ENCODE results near the gene ACACA.

Gene ACACA

GRCh38 chr17:37429039-37429438, 22.4 kb upstream of the ACACA start:
- H2AFZ ChIP-seq: no peak overlapping the region
- no peak overlapping the region for H3K9ac ChIP-seq
- no peak overlapping the region for H3K4me3 ChIP-seq (ENCODE audit: low read depth, low read length)
- no peaks in the 10 kb centered on the region for H3K9me3 ChIP-seq (ENCODE audit: control insufficient read depth, low read length)
- H3K36me3 ChIP-seq (ENCODE audit: control insufficient read depth, insufficient read depth, low read length): no peaks in the 10 kb centered on the region
- no peaks in the 10 kb centered on the region for H3K79me2 ChIP-seq
- TF ChIP-seq CTCF (IDR thresholded peaks at IDR 0.05): no peak
- no peak overlapping the region for H3K4me2 ChIP-seq (ENCODE audit: low read length)
- H3K27ac ChIP-seq: no peak overlapping the region
- H3K4me1 ChIP-seq: no peaks in the 10 kb centered on the region
- H3K27me3 ChIP-seq (ENCODE audit: control insufficient read depth, insufficient read depth, low read length): no peaks in the 10 kb centered on the region

DNA sequence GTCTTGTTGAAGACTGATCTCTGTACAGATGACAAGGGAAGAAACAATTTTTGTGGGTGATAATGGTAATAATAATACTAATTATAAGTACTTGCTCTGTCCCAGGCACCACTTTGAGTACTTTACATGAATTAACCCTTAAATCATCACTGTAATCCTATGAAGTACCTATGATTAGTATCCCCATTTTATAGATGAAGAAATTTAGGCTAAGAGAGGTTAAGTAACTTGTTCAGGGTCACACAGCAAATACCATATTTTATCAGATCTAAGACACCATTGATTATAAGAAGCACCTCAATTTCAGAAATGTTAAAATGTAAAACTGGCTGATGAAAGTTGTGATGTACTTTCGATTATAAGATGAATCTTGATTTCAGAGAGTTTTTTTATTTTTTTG, 18.6 kb upstream of the ACACA start:
- Histone ChIP-seq H3K4me3 (ENCODE audit: low read depth, low read length) (no peak overlapping the region), H3K9me3 (ENCODE audit: control insufficient read depth, low read length) (no peaks in the 10 kb centered on the region), H3K9ac (no peak overlapping the region), H2AFZ (no peak overlapping the region), H3K36me3 (ENCODE audit: control insufficient read depth, insufficient read depth, low read length) (no peaks in the 10 kb centered on the region), H3K27ac (no peak overlapping the region), H3K4me2 (ENCODE audit: low read length) (no peak overlapping the region), H3K79me2 (no peaks in the 10 kb centered on the region), H3K27me3 (ENCODE audit: control insufficient read depth, insufficient read depth, low read length) (no peaks in the 10 kb centered on the region), H3K4me1 (no peaks in the 10 kb centered on the region)
- no peak for TF ChIP-seq CTCF (IDR thresholded peaks at IDR 0.05)

GRCh38 chr17:37422971-37423625, 16.5 kb upstream of the ACACA start:
- TF ChIP-seq CTCF (IDR thresholded peaks at IDR 0.05): no peak
- Histone ChIP-seq H3K4me3 (ENCODE audit: low read depth, low read length) (no peak overlapping the region), H3K9me3 (ENCODE audit: control insufficient read depth, low read length) (no peaks in the 10 kb centered on the region), H3K9ac (no peak overlapping the region), H3K27ac (no peak overlapping the region), H2AFZ (no peak overlapping the region), H3K4me2 (ENCODE audit: low read length) (no peak overlapping the region), H3K27me3 (ENCODE audit: control insufficient read depth, insufficient read depth, low read length) (no peaks in the 10 kb centered on the region), H3K36me3 (ENCODE audit: control insufficient read depth, insufficient read depth, low read length) (no peaks in the 10 kb centered on the region), H3K79me2 (no peaks in the 10 kb centered on the region), H3K4me1 (no peaks in the 10 kb centered on the region)

- Histone ChIP-seq H2AFZ (no peak overlapping the region), H3K9me3 (ENCODE audit: control insufficient read depth, low read length) (no peaks in the 10 kb centered on the region), H3K4me1 (no peaks in the 10 kb centered on the region), H3K4me2 (ENCODE audit: low read length) (no peak overlapping the region), H3K27ac (no peak overlapping the region), H3K9ac (no peak overlapping the region), H3K4me3 (ENCODE audit: low read depth, low read length) (no peak overlapping the region), H3K27me3 (ENCODE audit: control insufficient read depth, insufficient read depth, low read length) (no peaks in the 10 kb centered on the region), H3K79me2 (peaks cover 5% of the 10 kb centered on the region), H3K36me3 (ENCODE audit: control insufficient read depth, insufficient read depth, low read length) (no peaks in the 10 kb centered on the region)
- no peak for TF ChIP-seq CTCF (IDR thresholded peaks at IDR 0.05)
These were observed 11.2 kb upstream of the ACACA start for GRCh38 chr17:37417852-37418251.

- Histone ChIP-seq H3K4me3 (ENCODE audit: low read depth, low read length) (no peak overlapping the region), H3K36me3 (ENCODE audit: control insufficient read depth, insufficient read depth, low read length) (no peaks in the 10 kb centered on the region), H3K4me2 (ENCODE audit: low read length) (no peak overlapping the region), H3K9me3 (ENCODE audit: control insufficient read depth, low read length) (no peaks in the 10 kb centered on the region), H3K9ac (no peak overlapping the region), H3K27me3 (ENCODE audit: control insufficient read depth, insufficient read depth, low read length) (no peaks in the 10 kb centered on the region), H3K27ac (no peak overlapping the region), H3K79me2 (peaks cover 5% of the 10 kb centered on the region), H3K4me1 (no peaks in the 10 kb centered on the region), H2AFZ (no peak overlapping the region)
- no peak for TF ChIP-seq CTCF (IDR thresholded peaks at IDR 0.05)
These were observed 7.4 kb upstream of the ACACA start for GRCh38 chr17:37413875-37414519.
